GM12878 (cell line): ENCODE measurements around the gene ARMC2. TPM values are rescaled to one million over a fixed set of nuclear protein-coding genes. Genes with fewer than 3 reads are reported as not detected.

ENCODE experiments used
- ATAC-seq: fragments of 200-7000 bp; cut with Tn5 transposase; 3 replicates; pipeline ENCODE4 v1.9.1; 2020; ENCODE audit warnings: mild to moderate bottlenecking, moderate library complexity
- BruUV-seq: library from RNA; stranded (reverse); fragments of 400-500 nt; replicated peaks from 2 replicates; lab custom pipeline; 2021; lab: Mats Ljungman, UMichigan
- CTCF ChIA-PET: fragments of 300-600 bp; sonication (Branson Sonifier 250); formaldehyde crosslinking; extraction: SDS; loops from one replicate; lab custom pipeline; 2021; ENCODE audit warnings: inconsistent platforms; lab: Yijun Ruan, JAX
- POLR2A ChIA-PET: fragments of 350-600 bp; formaldehyde crosslinking; extraction: SDS; loops from one replicate; lab custom pipeline; 2021; ENCODE audit warnings: inconsistent platforms; lab: Charles Lee
- RAD21 ChIA-PET: fragments of 300-600 bp; sonication (Branson Sonifier 250); formaldehyde crosslinking; loops from one replicate; lab custom pipeline; 2023; ENCODE audit warnings: antibody characterized with exemption; ENCODE audit not compliant: unreplicated experiment; lab: Charles Lee
- SMC1A ChIA-PET: fragments of 300-600 bp; sonication (Branson Sonifier 250); formaldehyde crosslinking; loops from one replicate; lab custom pipeline; 2023; ENCODE audit not compliant: unreplicated experiment, uncharacterized antibody; lab: Charles Lee
- DNase-seq: peaks from one replicate; pipeline ENCODE4 v3.0.0-alpha.2; 2011; ENCODE audit warnings: low read depth, low spot score
- FAIRE-seq: peaks from 3 replicates; lab custom pipeline; 2011; peaks lifted over from hg19 to GRCh38; lab: Jason Lieb, UNC
- H2AFZ ChIP-seq: 2 replicates; pipeline ENCODE4 v1.6.0; 2011; ENCODE audit warnings: low read depth, low read length, control low read depth; ENCODE audit not compliant: control insufficient read depth
- H3K27ac ChIP-seq: 2 replicates; pipeline ENCODE4 v1.5.1; 2011; ENCODE audit warnings: control low read depth; ENCODE audit not compliant: control insufficient read depth, insufficient read depth
- H3K27me3 ChIP-seq, 2 experiments: replicated peaks in 1 of 2; 2 replicates each; pipeline versions ENCODE4 v1.6.0 to v1.6.1; 2011; ENCODE audit warnings: low read length in 1 of 2; ENCODE audit not compliant: control insufficient read depth in 2 of 2, insufficient read depth in 2 of 2
- H3K36me3 ChIP-seq, 2 experiments: 2 replicates each; pipeline ENCODE4 v1.5.1; 2011; ENCODE audit warnings: low read length in 1 of 2; ENCODE audit not compliant: control insufficient read depth in 2 of 2, insufficient read depth in 2 of 2
- H3K4me1 ChIP-seq: 2 replicates; pipeline ENCODE4 v1.6.1; 2011; ENCODE audit warnings: mild to moderate bottlenecking, low read length, moderate library complexity, mixed read lengths; ENCODE audit not compliant: control insufficient read depth, insufficient read depth
- H3K4me2 ChIP-seq: 2 replicates; pipeline ENCODE4 v1.6.0; 2011; ENCODE audit warnings: control low read depth; ENCODE audit not compliant: control insufficient read depth, insufficient read depth
- H3K4me3 ChIP-seq: fragments of 200-600 bp; sonication (generic); 2 replicates; pipeline ENCODE4 v1.5.1; 2016
- H3K79me2 ChIP-seq: 2 replicates; pipeline ENCODE4 v1.6.0; 2011; ENCODE audit warnings: low read length; ENCODE audit not compliant: control insufficient read depth, insufficient read depth
- H3K9ac ChIP-seq: 2 replicates; pipeline ENCODE4 v1.8.0; 2011; ENCODE audit warnings: low read length, control low read depth, mixed read lengths; ENCODE audit not compliant: control insufficient read depth, insufficient read depth
- H3K9me3 ChIP-seq: replicated peaks from 3 replicates; pipeline ENCODE4 v1.5.1; 2011; ENCODE audit warnings: mild to moderate bottlenecking, low read length; ENCODE audit not compliant: control insufficient read depth, insufficient read depth
- H4K20me1 ChIP-seq: 2 replicates; pipeline ENCODE4 v1.6.0; 2011; ENCODE audit not compliant: control insufficient read depth, insufficient read depth
- ASH2L ChIP-seq: fragments of 300-600, 200-600 bp; sonication (generic); IDR thresholded peaks from 2 replicates; pipeline ENCODE4 v1.6.1; 2017; ENCODE audit warnings: low read depth, mild to moderate bottlenecking, borderline replicate concordance
- ATF3 ChIP-seq: IDR thresholded peaks from 2 replicates; pipeline ENCODE4 v1.6.1; 2011; ENCODE audit warnings: low read depth, mild to moderate bottlenecking, low read length, moderate library complexity, borderline replicate concordance; ENCODE audit errors: extremely low read depth
- BMI1 ChIP-seq: fragments of 450-650 bp; IDR thresholded peaks from 2 replicates; pipeline ENCODE4 v1.6.1; 2016; ENCODE audit warnings: mild to moderate bottlenecking, moderate library complexity, borderline replicate concordance
- CHD2 ChIP-seq: IDR thresholded peaks from 2 replicates; pipeline ENCODE4 v1.6.1; 2011; ENCODE audit warnings: low read depth, low read length, improper control_type of control experiment, borderline replicate concordance
- CREB1 ChIP-seq: IDR thresholded peaks from 2 replicates; pipeline ENCODE4 v1.6.1; 2012; ENCODE audit warnings: low read depth, mild to moderate bottlenecking, inconsistent platforms
- EED ChIP-seq: sonication (generic); IDR thresholded peaks from 2 replicates; pipeline ENCODE4 v1.6.1; 2016; ENCODE audit warnings: antibody characterized with exemption, low read depth
- IKZF1 ChIP-seq: fragments of 450-650 bp; conservative IDR thresholded peaks from 2 replicates; pipeline ENCODE4 v1.6.1; 2017; ENCODE audit warnings: antibody characterized with exemption, mild to moderate bottlenecking
- JUND ChIP-seq: IDR thresholded peaks from 2 replicates; pipeline ENCODE4 v1.6.1; 2012; ENCODE audit warnings: low read depth, mild to moderate bottlenecking, low read length, improper control_type of control experiment, moderate library complexity
- KDM1A ChIP-seq: fragments of 200-600 bp; sonication (generic); IDR thresholded peaks from 2 replicates; pipeline ENCODE4 v1.6.1; 2016; ENCODE audit warnings: borderline replicate concordance
- MEF2A ChIP-seq: IDR thresholded peaks from 2 replicates; pipeline ENCODE4 v1.6.1; 2011; ENCODE audit warnings: low read depth, mild to moderate bottlenecking, low read length, moderate library complexity; ENCODE audit not compliant: insufficient read depth
- NFIC ChIP-seq: IDR thresholded peaks from 2 replicates; pipeline ENCODE4 v1.6.1; 2012; ENCODE audit warnings: low read depth, mild to moderate bottlenecking, inconsistent platforms, low read length, moderate library complexity
- PBX3 ChIP-seq: IDR thresholded peaks from 2 replicates; pipeline ENCODE4 v1.6.1; 2011; ENCODE audit warnings: mild to moderate bottlenecking, low read depth, low read length, moderate library complexity; ENCODE audit not compliant: insufficient replicate concordance
- RUNX3 ChIP-seq: IDR thresholded peaks from 2 replicates; pipeline ENCODE4 v1.6.1; 2012; ENCODE audit warnings: low read length, inconsistent platforms
- SUPT20H ChIP-seq: IDR thresholded peaks from 2 replicates; pipeline ENCODE4 v1.6.1; 2011; ENCODE audit warnings: low read depth, mild to moderate bottlenecking, low read length, moderate library complexity, borderline replicate concordance; ENCODE audit not compliant: control insufficient read depth
- ZNF24 ChIP-seq: fragments of 450-650 bp; IDR thresholded peaks from 2 replicates; pipeline ENCODE4 v1.6.1; 2017; ENCODE audit warnings: antibody characterized with exemption, mild to moderate bottlenecking
- ZSCAN29 ChIP-seq: fragments of 450-650 bp; IDR thresholded peaks from 2 replicates; pipeline ENCODE4 v1.6.1; 2017; ENCODE audit warnings: mild to moderate bottlenecking, moderate library complexity
- WGBS: methylation state at CpG from one replicate; pipeline ENCODE4 v1.1.6; 2016; ENCODE audit warnings: low lambda C conversion rate; ENCODE audit not compliant: insufficient replicate concordance, insufficient coverage; ENCODE audit errors: missing lambda C conversion rate; 5-methylcytosine and 5-hydroxymethylcytosine counted together
- in situ Hi-C: fragments of 300-500 bp; cut with MboI; formaldehyde crosslinking; loops from 9 replicates; pipeline ENCODE4 v1.14.3; 2018; ENCODE audit warnings: mixed read lengths
- intact Hi-C: fragments of 100-400 bp; cut with micrococcal nuclease; formaldehyde crosslinking; loops from one replicate; pipeline ENCODE4 v1.14.2; 2022; ENCODE audit not compliant: unreplicated experiment
- polyA plus RNA-seq, 11 experiments: library from polyadenylated mRNA; depleted of rRNA in 4 of 11; unstranded in 6 of 11; stranded (reverse) in 5 of 11; fragments of >200 nt; fragmentation: Nextera tagmentation in 4 of 11; fragmentation: Illumina TruSeq in 1 of 11; extraction: Ambion mirVana in 4 of 11; extraction: Trizol in 1 of 11; gene quantifications; 1 replicate in 1 of 11; 2 replicates in 10 of 11; pipeline versions ENCODE4 v1.2.1 to v1.2.3, GENCODE V29; 2011 to 2016; ENCODE audit warnings: inconsistent platforms in 2 of 11, missing spikeins in 2 of 11, low read depth in 1 of 11
- total RNA-seq, 4 experiments: library from RNA; depleted of rRNA in 3 of 4; stranded (reverse); fragments of >200 nt in 3 of 4; fragmentation: Illumina TruSeq in 1 of 4; extraction: Trizol in 1 of 4; gene quantifications; 2 replicates each; pipeline versions ENCODE4 v1.2.1 to v1.2.3, GENCODE V29; 2013 to 2021
- TF ChIP-seq, protein P1 (sequence below): fragments of 450-650 bp; IDR thresholded peaks from 2 replicates; pipeline ENCODE4 v1.6.1; 2014; ENCODE audit warnings: mild to moderate bottlenecking
- TF ChIP-seq, protein P2 (sequence below): fragments of 450-650 bp; IDR thresholded peaks from 2 replicates; pipeline ENCODE4 v1.6.1; 2017; ENCODE audit warnings: mild to moderate bottlenecking, low read depth, inconsistent platforms; ENCODE audit not compliant: poor library complexity, severe bottlenecking

The ARMC2 gene
- total and polyA plus RNA-seq, 10 of the 15 experiments (the other 5 are each of a cell fraction or from before 2014, with no cell fraction given), result 0.06 to 0.33 (median 0.21) TPM; not detected in 5

GRCh38 chr6:108941859-108942258 is 93.6 kb downstream of the ARMC2 start:
- no peak overlapping the region for H2AFZ ChIP-seq

More at GRCh38 chr6:108941859-108942258, 93.6 kb downstream of the ARMC2 start:
- H3K27me3 ChIP-seq, result peaks cover 2 to 13% of the 10 kb centered on the region in 2 experiments; a peak in 3 of 4 replicates
- ChIA-PET CTCF (interaction anchor here (0.6 kb wide), 1 partner anchor 27 kb away, joined by 3 read pairs; no protein-coding TSS in a partner anchor), POLR2A (no interaction called here), RAD21 (no interaction called here), SMC1A (no interaction called here)
- H4K20me1 ChIP-seq, result no peaks in the 10 kb centered on the region
- H3K9ac ChIP-seq, result no peak overlapping the region
- TF ChIP-seq CHD2, result no peak
- TF ChIP-seq MEF2A, result no peak
- no peak for TF ChIP-seq ZSCAN29
- TF ChIP-seq CREB1, result no peak
- TF ChIP-seq, protein P1, sequence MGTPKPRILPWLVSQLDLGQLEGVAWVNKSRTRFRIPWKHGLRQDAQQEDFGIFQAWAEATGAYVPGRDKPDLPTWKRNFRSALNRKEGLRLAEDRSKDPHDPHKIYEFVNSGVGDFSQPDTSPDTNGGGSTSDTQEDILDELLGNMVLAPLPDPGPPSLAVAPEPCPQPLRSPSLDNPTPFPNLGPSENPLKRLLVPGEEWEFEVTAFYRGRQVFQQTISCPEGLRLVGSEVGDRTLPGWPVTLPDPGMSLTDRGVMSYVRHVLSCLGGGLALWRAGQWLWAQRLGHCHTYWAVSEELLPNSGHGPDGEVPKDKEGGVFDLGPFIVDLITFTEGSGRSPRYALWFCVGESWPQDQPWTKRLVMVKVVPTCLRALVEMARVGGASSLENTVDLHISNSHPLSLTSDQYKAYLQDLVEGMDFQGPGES, result no peak
- TF ChIP-seq BMI1, result no peak
- no peak for TF ChIP-seq RUNX3
- TF ChIP-seq ZNF24, result no peak
- TF ChIP-seq KDM1A, result no peak
- no peak for TF ChIP-seq SUPT20H
- no peak for TF ChIP-seq ATF3
- TF ChIP-seq EED, result no peak
- TF ChIP-seq, protein P2, sequence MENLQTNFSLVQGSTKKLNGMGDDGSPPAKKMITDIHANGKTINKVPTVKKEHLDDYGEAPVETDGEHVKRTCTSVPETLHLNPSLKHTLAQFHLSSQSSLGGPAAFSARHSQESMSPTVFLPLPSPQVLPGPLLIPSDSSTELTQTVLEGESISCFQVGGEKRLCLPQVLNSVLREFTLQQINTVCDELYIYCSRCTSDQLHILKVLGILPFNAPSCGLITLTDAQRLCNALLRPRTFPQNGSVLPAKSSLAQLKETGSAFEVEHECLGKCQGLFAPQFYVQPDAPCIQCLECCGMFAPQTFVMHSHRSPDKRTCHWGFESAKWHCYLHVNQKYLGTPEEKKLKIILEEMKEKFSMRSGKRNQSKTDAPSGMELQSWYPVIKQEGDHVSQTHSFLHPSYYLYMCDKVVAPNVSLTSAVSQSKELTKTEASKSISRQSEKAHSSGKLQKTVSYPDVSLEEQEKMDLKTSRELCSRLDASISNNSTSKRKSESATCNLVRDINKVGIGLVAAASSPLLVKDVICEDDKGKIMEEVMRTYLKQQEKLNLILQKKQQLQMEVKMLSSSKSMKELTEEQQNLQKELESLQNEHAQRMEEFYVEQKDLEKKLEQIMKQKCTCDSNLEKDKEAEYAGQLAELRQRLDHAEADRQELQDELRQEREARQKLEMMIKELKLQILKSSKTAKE, result no peak
- TF ChIP-seq ASH2L, result no peak
- no peak for TF ChIP-seq JUND
- no peak for TF ChIP-seq PBX3
- TF ChIP-seq IKZF1, result no peak
- no peak for TF ChIP-seq NFIC
- WGBS, result 45% methylated on average over 2 of the region's 2 CpGs
- BruUV-seq, result no TSS peak
- in situ Hi-C loops (no loop called here), intact Hi-C loops (no loop called here)
- FAIRE-seq (no peak), DNase-seq (no peak), ATAC-seq (no peak)
- no peak overlapping the region for H3K27ac ChIP-seq
- no peaks in the 10 kb centered on the region for H3K9me3 ChIP-seq
- H3K4me3 ChIP-seq, result no peak overlapping the region
- no peaks in the 10 kb centered on the region for H3K79me2 ChIP-seq
- no peak overlapping the region for H3K4me2 ChIP-seq
- no peaks in the 10 kb centered on the region for H3K36me3 ChIP-seq
- no peaks in the 10 kb centered on the region for H3K4me1 ChIP-seq
